ENCODE data around the gene PSMC5. TPM values are rescaled to one million over a fixed set of nuclear protein-coding genes. Genes with fewer than 3 reads are reported as not detected.

The PSMC5 gene
- total and polyA plus RNA-seq, 2 donors (not counting 3 experiments of a cell fraction or from before 2014, with no cell fraction given): 179 to 236 TPM

DNA sequence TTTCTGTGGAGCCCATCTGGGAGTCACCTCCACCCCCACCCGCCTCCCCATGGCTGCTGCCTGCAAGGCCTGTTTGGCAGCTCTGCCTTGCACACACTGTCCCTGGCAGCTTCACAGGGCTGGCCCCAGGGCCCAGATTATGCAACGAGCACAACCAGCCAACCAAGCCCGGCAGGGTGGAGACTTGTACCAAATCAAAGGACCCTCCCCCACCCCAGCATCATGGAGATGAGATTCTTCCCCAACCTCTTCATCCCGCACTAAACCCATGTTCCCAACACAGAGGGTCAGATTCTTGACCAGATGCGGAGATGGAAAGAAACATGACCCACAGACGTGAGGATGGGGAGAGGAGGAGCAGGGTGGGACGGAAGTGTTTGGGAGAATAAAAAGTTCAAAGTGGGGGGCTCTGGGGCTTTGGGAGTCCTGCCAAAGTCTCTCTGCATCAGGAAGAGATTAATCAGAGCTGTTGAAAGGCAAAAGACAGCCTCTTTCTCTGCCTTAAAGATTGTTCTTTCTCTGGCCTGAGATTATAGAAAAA, 11.5 kb downstream of the PSMC5 start:
- dilution Hi-C loops (cut with MboI; ENCODE audit: extremely low pct_ligation_motif_present, low sequenced_read_pairs) (no loop called here), intact Hi-C loops (cut with micrococcal nuclease) (no loop called here)
- H3K27ac ChIP-seq (ENCODE audit: insufficient read depth, low read depth, low read length): no peak overlapping the region
- BruUV-seq (replicated peaks): no TSS peak
- peaks cover 5 to 12% of the 10 kb centered on the region in 2 experiments for H3K36me3 ChIP-seq (ENCODE audit: control insufficient read depth in 2 of 2, extremely low read depth in 1 of 2, insufficient read depth in 2 of 2, low read length in 2 of 2)
- no peak for DNase-seq (ENCODE audit: low read depth, low spot score)
- no peak overlapping the region for H2AFZ ChIP-seq (ENCODE audit: low read depth, low read length)
- no peak overlapping the region for H3K9ac ChIP-seq (replicated peaks; ENCODE audit: extremely low read depth, insufficient read depth, low read length)
- CTCF ChIA-PET: interaction anchor here (0.9 kb wide), 1 partner anchor 27 kb away, joined by 3 read pairs; no protein-coding TSS in a partner anchor
- H3K9me3 ChIP-seq (replicated peaks; ENCODE audit: control insufficient read depth, insufficient read depth, low read length): no peaks in the 10 kb centered on the region
- peaks cover 43% of the 10 kb centered on the region for H3K79me2 ChIP-seq (ENCODE audit: control insufficient read depth, insufficient read depth, low read length)
- H3K4me1 ChIP-seq (ENCODE audit: control insufficient read depth, extremely low read depth, insufficient read depth, low read length): peaks cover 21% of the 10 kb centered on the region
- no peak for TF ChIP-seq MYC (IDR thresholded peaks at IDR 0.05; ENCODE audit: low read depth, low read length)
- TF ChIP-seq EZH2 (IDR thresholded peaks at IDR 0.05; ENCODE audit: borderline replicate concordance, low read depth, low read length, severe bottlenecking): no peak
- TF ChIP-seq GATA2 (IDR thresholded peaks at IDR 0.05; ENCODE audit: insufficient read depth, insufficient read length, low read depth, low read length): no peak
- TF ChIP-seq, protein P1, sequence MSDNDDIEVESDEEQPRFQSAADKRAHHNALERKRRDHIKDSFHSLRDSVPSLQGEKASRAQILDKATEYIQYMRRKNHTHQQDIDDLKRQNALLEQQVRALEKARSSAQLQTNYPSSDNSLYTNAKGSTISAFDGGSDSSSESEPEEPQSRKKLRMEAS (IDR thresholded peaks at IDR 0.05; ENCODE audit: insufficient read depth, insufficient read length): no peak
- TF ChIP-seq FOS (IDR thresholded peaks at IDR 0.05; ENCODE audit: borderline replicate concordance, insufficient read depth, low read length): no peak
- TF ChIP-seq POLR2A (IDR thresholded peaks at IDR 0.05; ENCODE audit: low read depth, low read length): no peak
- no peak for TF ChIP-seq JUN (IDR thresholded peaks at IDR 0.05; ENCODE audit: borderline replicate concordance, insufficient read depth, insufficient read length, low read depth)
- TF ChIP-seq POLR2AphosphoS5 (IDR thresholded peaks at IDR 0.05; ENCODE audit: insufficient read depth, low read depth, low read length): no peak
- TF ChIP-seq, protein P2, sequence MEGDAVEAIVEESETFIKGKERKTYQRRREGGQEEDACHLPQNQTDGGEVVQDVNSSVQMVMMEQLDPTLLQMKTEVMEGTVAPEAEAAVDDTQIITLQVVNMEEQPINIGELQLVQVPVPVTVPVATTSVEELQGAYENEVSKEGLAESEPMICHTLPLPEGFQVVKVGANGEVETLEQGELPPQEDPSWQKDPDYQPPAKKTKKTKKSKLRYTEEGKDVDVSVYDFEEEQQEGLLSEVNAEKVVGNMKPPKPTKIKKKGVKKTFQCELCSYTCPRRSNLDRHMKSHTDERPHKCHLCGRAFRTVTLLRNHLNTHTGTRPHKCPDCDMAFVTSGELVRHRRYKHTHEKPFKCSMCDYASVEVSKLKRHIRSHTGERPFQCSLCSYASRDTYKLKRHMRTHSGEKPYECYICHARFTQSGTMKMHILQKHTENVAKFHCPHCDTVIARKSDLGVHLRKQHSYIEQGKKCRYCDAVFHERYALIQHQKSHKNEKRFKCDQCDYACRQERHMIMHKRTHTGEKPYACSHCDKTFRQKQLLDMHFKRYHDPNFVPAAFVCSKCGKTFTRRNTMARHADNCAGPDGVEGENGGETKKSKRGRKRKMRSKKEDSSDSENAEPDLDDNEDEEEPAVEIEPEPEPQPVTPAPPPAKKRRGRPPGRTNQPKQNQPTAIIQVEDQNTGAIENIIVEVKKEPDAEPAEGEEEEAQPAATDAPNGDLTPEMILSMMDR (IDR thresholded peaks at IDR 0.05; ENCODE audit: extremely low read depth in 1 of 2, insufficient read depth in 1 of 2, low read depth in 1 of 2, low read length in 2 of 2): no peak
- no peak overlapping the region for H3K4me2 ChIP-seq (ENCODE audit: insufficient read depth, low read length)
- no peaks in the 10 kb centered on the region for H3K27me3 ChIP-seq (ENCODE audit: control insufficient read depth in 2 of 2, insufficient read depth in 2 of 2, low read length in 2 of 2)
- FAIRE-seq: peak; percentile 44
- no peaks in the 10 kb centered on the region for H3K9me1 ChIP-seq (replicated peaks; ENCODE audit: control insufficient read depth, extremely low read depth, insufficient read depth, low read length)
- POLR2A ChIA-PET: no interaction called here
- no peak overlapping the region for H3K4me3 ChIP-seq (replicated peaks in 1 of 3; ENCODE audit: insufficient read depth in 1 of 3, low read depth in 1 of 3, low read length in 3 of 3)
- H4K20me1 ChIP-seq (replicated peaks; ENCODE audit: control insufficient read depth, extremely low read depth, insufficient read depth, low read length): no peaks in the 10 kb centered on the region
